Heart right ventricle (tissue), 16 donors: ENCODE data around the gene UCP2. TPM values are rescaled to one million over a fixed set of nuclear protein-coding genes. Genes with fewer than 3 reads are reported as not detected.

Source experiments
- ATAC-seq, 8 donors: fragments of 200-7000 bp; cut with Tn5 transposase; one replicate each; pipeline ENCODE4 v1.9.1; 2020; ENCODE audit warnings: mild to moderate bottlenecking in 8 of 8, moderate library complexity in 8 of 8, moderate number of reproducible peaks in 1 of 8
- DNase-seq, 2 donors: peaks; one replicate each; pipeline ENCODE4 v3.0.0-alpha.2; 2020
- H3K27ac ChIP-seq, 10 donors: fragments of 200-600 bp; sonication (generic) in 2 of 10; one replicate each; pipeline versions ENCODE4 v1.5.0 to v1.8.0; 2020 to 2022; ENCODE audit warnings: mild to moderate bottlenecking in 3 of 10
- H3K27me3 ChIP-seq, 7 donors: fragments of 200-600 bp; one replicate each; pipeline ENCODE4 v1.8.0; 2021 to 2022; ENCODE audit warnings: mild to moderate bottlenecking in 2 of 7
- H3K36me3 ChIP-seq, 9 donors: fragments of 200-600 bp; sonication (generic) in 1 of 9; one replicate each; pipeline versions ENCODE4 v1.5.0 to v1.8.0; 2020 to 2022; ENCODE audit warnings: mild to moderate bottlenecking in 2 of 9
- H3K4me1 ChIP-seq, 9 donors: fragments of 200-600 bp; sonication (generic) in 1 of 9; one replicate each; pipeline versions ENCODE4 v1.5.0 to v1.8.0; 2020 to 2022; ENCODE audit warnings: mild to moderate bottlenecking in 4 of 9
- H3K4me3 ChIP-seq, 10 donors: fragments of 200-600 bp; sonication (generic) in 2 of 10; one replicate each; pipeline versions ENCODE4 v1.5.0 to v1.8.0; 2020 to 2022; ENCODE audit warnings: mild to moderate bottlenecking in 7 of 10, moderate library complexity in 2 of 10
- H3K9me3 ChIP-seq, 11 donors: fragments of 200-600 bp in 10 of 11; sonication (generic) in 2 of 11; one replicate each; pipeline versions ENCODE4 v1.5.0 to v1.8.0; 2013 to 2022; ENCODE audit warnings: mild to moderate bottlenecking in 2 of 11, control low read depth in 1 of 11, moderate library complexity in 1 of 11
- WGBS, 2 donors: extraction: QIAGEN DNeasy Blood & Tissue Kit; methylation state at CpG; one replicate each; pipeline ENCODE4 v1.1.7; 2013; ENCODE audit warnings: inconsistent platforms in 1 of 2; 5-methylcytosine and 5-hydroxymethylcytosine counted together
- intact Hi-C, 10 donors: fragments of 100-400 bp; cut with DNase I; formaldehyde crosslinking; loops; one replicate each; pipeline versions ENCODE4 v1.11.1 to v1.14.2; 2022
- polyA plus RNA-seq, 2 donors: library from polyadenylated mRNA; stranded (reverse); fragments of 200-250 nt; gene quantifications; one replicate each; pipeline ENCODE4 v1.2.3, GENCODE V29; 2013
- total RNA-seq, 10 donors: library from RNA; stranded (reverse); fragmentation: NEBNext Ultra II Directional in 3 of 10; extraction: Animal tissue kit (Norgen Biotek cat#: 25700) in 3 of 10; gene quantifications; one replicate each; pipeline versions ENCODE4 v1.2.1 to v1.2.4, GENCODE V29; 2021 to 2023
- TF ChIP-seq, protein P1 (sequence below), 9 donors: fragments of 200-600 bp; sonication (generic) in 2 of 9; IDR thresholded peaks; one replicate each; pipeline versions ENCODE4 v1.5.0 to v1.8.0; 2021 to 2022; ENCODE audit warnings: antibody characterized with exemption in 9 of 9, mild to moderate bottlenecking in 5 of 9, moderate library complexity in 1 of 9
- donor health status: Arrhythmogenic right ventricular cardiomyopathy.
- donor health status: ischemic (EF 13 %, LVEDD 7.1; RV severe dilation, severe dysfunction).
- donor health status: healthy with polysubstance abuse.
- donor health status: DM: no; HTN: yes; CAD: no.
- donor health status: DM: no; HTN: no; CAD: no.
- donor health status: ischemic (EF 25% LVEDD 6.9; RV normal size, moderate dysfunction).
- donor health status: ischemic (EF 25% LVEDD 5.7; RV mildly dilated, moderate dysfunction).
- donor health status: healthy.
- donor health status: DM: yes; HTN: yes; CAD: no.
- donor health status: Ischemic cardiomyopathy.
- donor health status: ischemic (EF 35%, LVEDD 5.7; RV mildly dilated, moderate dysfunction).
- donor health status: nonischemic (EF 11% LVEDD 7.7; RV severe dilation, severe dysfunction).
- donor health status: DM: yes; HTN: yes; CAD: no.
- donor health status: PGD.
- donor health status: ischemic (EF 29% LVEDD 5.4; RV normal size, mild dysfunction).
- donor health status: nonischemic (EF 23%, LVEDD 6.1; RV moderate dilation, normal function).

The UCP2 gene
- total and polyA plus RNA-seq, 12 donors: 10.2 to 73.3 (median 18.1) TPM

DNA sequence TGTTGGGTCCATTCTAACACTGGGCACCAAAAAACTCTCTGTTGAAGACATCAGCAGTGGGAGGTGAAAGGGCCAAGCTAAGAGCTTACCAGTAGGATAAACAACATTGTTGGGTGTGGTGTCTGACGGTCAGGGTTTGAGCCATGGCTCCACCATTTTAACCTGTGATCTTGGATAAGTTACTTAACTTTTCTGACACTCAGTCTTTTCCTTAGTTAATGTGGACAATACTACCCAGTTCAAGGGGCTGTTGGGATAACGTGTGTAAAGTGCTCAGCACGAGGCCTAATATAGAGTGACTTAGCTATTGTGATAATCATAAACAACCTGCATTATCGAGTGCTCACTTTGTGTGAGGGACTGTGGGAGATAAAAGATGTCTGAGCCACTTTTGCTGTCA, 20.2 kb upstream of the UCP2 start:
- no peaks in the 10 kb centered on the region for H3K27me3 ChIP-seq
- H3K36me3 ChIP-seq: peaks cover 0 to 60% (median 4%) of the 10 kb centered on the region in 9 donors
- DNase-seq: no peak
- ATAC-seq: no peak
- peaks cover 0 to 20% (median 0%) of the 10 kb centered on the region in 9 donors for H3K4me1 ChIP-seq
- no peak overlapping the region for H3K4me3 ChIP-seq
- WGBS, 2 donors: 94 to 95% methylated on average over 4 of the region's 4 CpGs
- H3K27ac ChIP-seq: no peak overlapping the region
- no peaks in the 10 kb centered on the region for H3K9me3 ChIP-seq
- TF ChIP-seq, protein P1, sequence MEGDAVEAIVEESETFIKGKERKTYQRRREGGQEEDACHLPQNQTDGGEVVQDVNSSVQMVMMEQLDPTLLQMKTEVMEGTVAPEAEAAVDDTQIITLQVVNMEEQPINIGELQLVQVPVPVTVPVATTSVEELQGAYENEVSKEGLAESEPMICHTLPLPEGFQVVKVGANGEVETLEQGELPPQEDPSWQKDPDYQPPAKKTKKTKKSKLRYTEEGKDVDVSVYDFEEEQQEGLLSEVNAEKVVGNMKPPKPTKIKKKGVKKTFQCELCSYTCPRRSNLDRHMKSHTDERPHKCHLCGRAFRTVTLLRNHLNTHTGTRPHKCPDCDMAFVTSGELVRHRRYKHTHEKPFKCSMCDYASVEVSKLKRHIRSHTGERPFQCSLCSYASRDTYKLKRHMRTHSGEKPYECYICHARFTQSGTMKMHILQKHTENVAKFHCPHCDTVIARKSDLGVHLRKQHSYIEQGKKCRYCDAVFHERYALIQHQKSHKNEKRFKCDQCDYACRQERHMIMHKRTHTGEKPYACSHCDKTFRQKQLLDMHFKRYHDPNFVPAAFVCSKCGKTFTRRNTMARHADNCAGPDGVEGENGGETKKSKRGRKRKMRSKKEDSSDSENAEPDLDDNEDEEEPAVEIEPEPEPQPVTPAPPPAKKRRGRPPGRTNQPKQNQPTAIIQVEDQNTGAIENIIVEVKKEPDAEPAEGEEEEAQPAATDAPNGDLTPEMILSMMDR (IDR thresholded peaks at IDR 0.05): no peak
- intact Hi-C loops: no loop called here

DNA sequence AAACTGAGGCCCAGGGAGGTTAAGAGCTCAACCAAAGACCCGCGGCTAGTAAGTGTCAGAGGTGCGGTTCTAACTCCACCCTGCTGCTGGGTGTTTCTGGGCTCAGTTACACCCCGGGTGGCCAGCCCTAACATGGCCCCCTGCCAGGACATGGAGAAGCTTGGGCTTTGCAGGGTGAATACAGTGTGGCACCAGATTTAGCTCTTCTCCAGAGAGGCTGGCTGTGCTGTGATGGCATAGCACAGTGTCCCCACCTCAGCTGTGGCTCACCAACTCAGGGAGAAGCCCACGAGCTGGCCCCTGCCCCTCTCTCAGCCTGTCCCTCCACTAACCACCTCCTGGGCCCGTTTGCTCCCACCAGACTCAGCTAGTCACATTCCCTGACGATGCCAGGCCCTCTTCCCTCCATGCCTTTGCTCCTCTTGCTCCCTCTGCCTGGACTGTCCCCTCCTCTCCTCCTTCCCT, 19.2 kb upstream of the UCP2 start:
- ATAC-seq: no peak
- no peak for DNase-seq
- Histone ChIP-seq H3K27ac (no peak overlapping the region), H3K4me3 (no peak overlapping the region), H3K4me1 (peaks cover 0 to 18% (median 0%) of the 10 kb centered on the region in 9 donors), H3K36me3 (peaks cover 0 to 59% (median 4%) of the 10 kb centered on the region in 9 donors), H3K27me3 (no peaks in the 10 kb centered on the region), H3K9me3 (no peaks in the 10 kb centered on the region)
- WGBS, 2 donors: 84 to 87% methylated on average over 7 of the region's 7 CpGs
- TF ChIP-seq, protein P1 (IDR thresholded peaks at IDR 0.05): no peak
- intact Hi-C loops: no loop called here

DNA sequence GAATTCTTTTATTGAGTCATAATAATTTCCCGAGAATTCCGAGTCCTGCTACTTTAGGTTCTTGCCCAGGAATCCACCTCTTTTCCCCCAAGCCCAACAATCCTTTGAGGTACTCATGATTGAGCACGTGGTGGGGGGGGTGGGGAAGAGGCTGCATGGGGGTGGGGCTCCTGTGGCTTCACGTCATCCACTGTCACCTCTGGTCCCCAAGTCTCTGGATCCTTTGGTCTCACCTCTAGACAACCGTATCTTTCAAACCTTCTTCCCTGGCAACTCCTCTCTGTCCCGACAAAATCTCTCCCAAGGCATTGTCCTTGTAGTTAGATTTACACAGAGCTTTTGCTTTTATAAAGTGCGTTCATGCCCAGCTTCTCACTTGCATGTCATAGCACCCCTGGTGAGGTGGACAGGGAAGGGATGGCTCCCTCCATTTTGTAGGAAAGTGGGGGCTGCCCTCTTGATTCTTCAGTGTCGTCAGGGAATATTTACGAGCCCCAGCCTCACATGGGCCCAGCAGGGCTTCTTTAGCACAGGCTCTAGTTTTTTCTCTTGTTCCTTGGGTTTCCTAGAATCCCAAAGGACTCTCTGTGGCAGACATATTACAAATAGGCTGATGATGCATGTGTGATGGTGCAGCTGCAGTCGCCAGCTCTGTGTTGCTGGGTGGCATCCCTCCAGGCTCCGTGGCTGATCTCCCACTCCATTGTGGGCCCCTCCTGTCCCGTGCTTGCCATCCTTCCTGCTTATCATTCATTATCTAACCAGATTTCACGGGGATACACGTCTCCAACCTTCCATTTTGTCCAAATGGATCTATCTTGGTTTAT, 17.9 kb upstream of the UCP2 start:
- WGBS, 2 donors: 88 to 89% methylated on average over 14 of the region's 14 CpGs
- Histone ChIP-seq H3K4me1 (peaks cover 0 to 13% (median 0%) of the 10 kb centered on the region in 9 donors), H3K27ac (no peak overlapping the region), H3K9me3 (no peaks in the 10 kb centered on the region), H3K4me3 (no peak overlapping the region), H3K36me3 (peaks cover 0 to 50% (median 4%) of the 10 kb centered on the region in 9 donors), H3K27me3 (no peaks in the 10 kb centered on the region)
- intact Hi-C loops: no loop called here
- ATAC-seq (no peak), DNase-seq (no peak)
- TF ChIP-seq, protein P1 (IDR thresholded peaks at IDR 0.05): no peak

DNA sequence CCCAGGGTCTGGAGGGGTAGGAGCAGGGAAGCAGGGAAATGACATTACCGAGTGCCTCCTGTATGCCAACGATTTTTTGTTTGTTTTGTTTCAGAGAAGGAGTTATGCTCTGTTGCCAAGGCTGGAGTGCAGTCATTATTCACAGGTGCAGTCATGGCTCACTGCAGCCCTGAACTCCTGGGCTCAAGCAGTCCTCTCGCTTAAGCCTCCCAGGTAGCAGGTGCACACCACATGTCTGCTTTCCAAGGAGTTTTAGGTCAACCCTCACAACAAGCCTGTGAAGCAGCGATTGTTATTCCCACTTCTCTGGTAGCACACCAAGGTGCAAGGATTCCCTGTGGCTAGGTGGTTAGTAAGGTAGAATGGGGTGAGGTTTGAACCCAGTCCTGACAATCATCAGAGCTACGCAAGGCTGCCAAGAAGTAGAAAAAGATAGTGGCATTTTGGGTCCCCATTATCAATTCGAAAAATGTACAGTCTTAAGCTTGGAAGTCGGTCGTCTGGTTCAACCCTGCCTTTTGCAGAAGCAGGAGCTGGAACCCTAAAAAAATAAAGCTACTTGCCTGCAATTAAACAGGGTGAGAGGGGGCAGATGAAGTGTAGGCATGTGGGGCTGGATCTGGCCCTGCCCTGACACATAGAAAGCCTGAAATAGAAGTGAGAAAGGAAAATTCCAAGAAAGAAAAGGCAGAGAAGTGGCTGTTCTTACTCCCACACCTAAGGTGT, 17.1 kb upstream of the UCP2 start:
- DNase-seq (no peak), ATAC-seq (no peak)
- H3K27ac ChIP-seq: no peak overlapping the region
- TF ChIP-seq, protein P1 (IDR thresholded peaks at IDR 0.05): no peak
- intact Hi-C loops: no loop called here
- H3K4me3 ChIP-seq: no peak overlapping the region
- 89% methylated on average over 8 of the region's 8 CpGs for WGBS, 2 donors
- peaks cover 0 to 10% (median 0%) of the 10 kb centered on the region in 9 donors for H3K4me1 ChIP-seq
- H3K9me3 ChIP-seq: no peaks in the 10 kb centered on the region
- no peaks in the 10 kb centered on the region for H3K27me3 ChIP-seq
- peaks cover 0 to 44% (median 4%) of the 10 kb centered on the region in 9 donors for H3K36me3 ChIP-seq
